K562 (cell line): Measurements from ENCODE around the gene BAG1. TPM values are rescaled to one million over a fixed set of nuclear protein-coding genes. Genes with fewer than 3 reads are reported as not detected.

Source experiments
- CBX1 ChIP-seq: sonication (generic); IDR thresholded peaks from 2 replicates; pipeline ENCODE4 v1.6.1; 2016; ENCODE audit warnings: antibody characterized with exemption, low read depth, mild to moderate bottlenecking
- FOXA3 ChIP-seq, 2 experiments: fragments of 450-650 bp in 1 of 2; sonication (generic) in 1 of 2; formaldehyde crosslinking; IDR thresholded peaks in 1 of 2; conservative IDR thresholded peaks in 1 of 2; 2 replicates each; pipeline versions ENCODE4 v1.4.0 to v1.8.0; 2020 to 2022; ENCODE audit warnings: mild to moderate bottlenecking in 2 of 2, missing genetic modification reagents in 1 of 2
- FOXK2 ChIP-seq, 2 experiments: fragments of 450-650 bp; IDR thresholded peaks in 1 of 2; conservative IDR thresholded peaks in 1 of 2; 2 replicates each; pipeline ENCODE4 v1.6.1; 2016; ENCODE audit warnings: low read depth in 2 of 2, mild to moderate bottlenecking in 1 of 2
- FOXP1 ChIP-seq: sonication (generic); formaldehyde crosslinking; IDR thresholded peaks from 2 replicates; pipeline ENCODE4 v1.8.0; 2022; ENCODE audit warnings: mild to moderate bottlenecking, missing genetic modification reagents
- GATA2 ChIP-seq: sonication (generic); formaldehyde crosslinking; IDR thresholded peaks from 2 replicates; pipeline ENCODE4 v1.4.0; 2020; ENCODE audit warnings: mild to moderate bottlenecking, missing genetic modification reagents
- HMGN3 ChIP-seq: IDR thresholded peaks from 2 replicates; pipeline ENCODE4 v1.6.1; 2011; ENCODE audit warnings: borderline replicate concordance, low read depth, mild to moderate bottlenecking, mixed read lengths, low read length; ENCODE audit not compliant: insufficient read length; ENCODE audit errors: extremely low read depth
- JUND ChIP-seq, 2 experiments: IDR thresholded peaks; 2 replicates in 1 of 2; 3 replicates in 1 of 2; pipeline ENCODE4 v1.6.1; 2011; ENCODE audit warnings: borderline replicate concordance in 2 of 2, low read depth in 2 of 2, low read length in 2 of 2, improper control_type of control experiment in 1 of 2, missing biosample characterization in 1 of 2, missing genetic modification characterization in 1 of 2, missing genetic modification reagents in 1 of 2
- KDM4B ChIP-seq, 2 experiments: fragments of 450-650 bp in 1 of 2; sonication (generic) in 1 of 2; IDR thresholded peaks; 2 replicates each; pipeline ENCODE4 v1.6.1; 2016 to 2017; ENCODE audit warnings: borderline replicate concordance in 2 of 2, antibody characterized with exemption in 1 of 2, low read depth in 1 of 2, mild to moderate bottlenecking in 1 of 2
- MEIS2 ChIP-seq: fragments of 450-650 bp; IDR thresholded peaks from 2 replicates; pipeline ENCODE4 v1.6.1; 2014; ENCODE audit warnings: mild to moderate bottlenecking; ENCODE audit not compliant: partially characterized antibody
- NFIX ChIP-seq: fragments of 250-450 bp; sonication (Bioruptor Pico); IDR thresholded peaks from 2 replicates; pipeline ENCODE4 v1.4.0; 2020; ENCODE audit warnings: low read depth, mild to moderate bottlenecking, moderate library complexity
- PTBP1 ChIP-seq: fragments of 200-400 bp; formaldehyde crosslinking; IDR thresholded peaks from 2 replicates; pipeline ENCODE4 v1.6.1; 2017; ENCODE audit warnings: low read depth, low read length
- RBBP5 ChIP-seq: fragments of 200-600 bp; sonication (generic); IDR thresholded peaks from 2 replicates; pipeline ENCODE4 v1.6.1; 2012; ENCODE audit warnings: borderline replicate concordance, mild to moderate bottlenecking, low read length, control low read depth, inconsistent platforms; ENCODE audit not compliant: insufficient read depth, poor library complexity, severe bottlenecking
- SLC30A9 ChIP-seq: fragments of 250-450 bp; sonication (Bioruptor Pico); IDR thresholded peaks from 2 replicates; pipeline ENCODE4 v1.8.0; 2022; ENCODE audit warnings: mild to moderate bottlenecking, moderate library complexity
- STAT5B ChIP-seq: fragments of 250-450 bp; sonication (Bioruptor Pico); IDR thresholded peaks from 2 replicates; pipeline ENCODE4 v1.8.0; 2021; ENCODE audit warnings: mild to moderate bottlenecking, inconsistent platforms
- ZNF316 ChIP-seq: fragments of 450-650 bp; IDR thresholded peaks from 2 replicates; pipeline ENCODE4 v1.6.1; 2016
- ZNF589 ChIP-seq: fragments of 200-800 bp; sonication (Bioruptor generic); IDR thresholded peaks from 2 replicates; pipeline ENCODE4 v1.6.1; 2016; ENCODE audit warnings: low read depth, missing genetic modification characterization, missing compliant biosample characterization
- ZNF780A ChIP-seq: fragments of 250-450 bp; sonication (Bioruptor Pico); IDR thresholded peaks from 2 replicates; pipeline ENCODE4 v1.5.0; 2021; ENCODE audit warnings: mild to moderate bottlenecking
- ZSCAN29 ChIP-seq: fragments of 450-650 bp; IDR thresholded peaks from 2 replicates; pipeline ENCODE4 v1.6.1; 2017
- polyA plus RNA-seq, 8 experiments: library from polyadenylated mRNA; depleted of rRNA in 4 of 8; stranded (reverse) in 5 of 8; unstranded in 3 of 8; fragments of >200 nt; fragmentation: Nextera tagmentation in 2 of 8; fragmentation: Illumina TruSeq in 1 of 8; extraction: Ambion mirVana in 2 of 8; extraction: Trizol in 1 of 8; gene quantifications; 2 replicates each; pipeline versions ENCODE4 v1.2.1 to v1.2.3, GENCODE V29; 2011 to 2014; ENCODE audit warnings: inconsistent platforms in 1 of 8, missing spikeins in 1 of 8
- total RNA-seq, 7 experiments: library from RNA; depleted of rRNA in 6 of 7; stranded (reverse); fragments of >200 nt in 6 of 7; fragmentation: Illumina TruSeq in 2 of 7; extraction: Trizol in 2 of 7; gene quantifications; 2 replicates each; pipeline versions ENCODE4 v1.2.1 to v1.2.3, GENCODE V29; 2011 to 2021; ENCODE audit warnings: low replicate concordance in 1 of 7
- TF ChIP-seq, protein P1 (sequence below), 2 experiments: fragments of 450-650 bp in 1 of 2; IDR thresholded peaks; 2 replicates each; pipeline ENCODE4 v1.6.1; 2011 to 2017; ENCODE audit warnings: low read depth in 2 of 2, antibody characterized with exemption in 1 of 2, borderline replicate concordance in 1 of 2, low read length in 1 of 2, mild to moderate bottlenecking in 1 of 2, mixed read lengths in 1 of 2; ENCODE audit not compliant: control insufficient read depth in 1 of 2
- TF ChIP-seq, protein P2 (sequence below): fragments of 450-650 bp; IDR thresholded peaks from 2 replicates; pipeline ENCODE4 v1.6.1; 2017; ENCODE audit warnings: antibody characterized with exemption, mild to moderate bottlenecking

BAG1 gene
- total and polyA plus RNA-seq, 9 of the 15 experiments (the other 6 are each of a cell fraction or from before 2014, with no cell fraction given) = 9.7 to 106 (median 56.9) TPM

DNA sequence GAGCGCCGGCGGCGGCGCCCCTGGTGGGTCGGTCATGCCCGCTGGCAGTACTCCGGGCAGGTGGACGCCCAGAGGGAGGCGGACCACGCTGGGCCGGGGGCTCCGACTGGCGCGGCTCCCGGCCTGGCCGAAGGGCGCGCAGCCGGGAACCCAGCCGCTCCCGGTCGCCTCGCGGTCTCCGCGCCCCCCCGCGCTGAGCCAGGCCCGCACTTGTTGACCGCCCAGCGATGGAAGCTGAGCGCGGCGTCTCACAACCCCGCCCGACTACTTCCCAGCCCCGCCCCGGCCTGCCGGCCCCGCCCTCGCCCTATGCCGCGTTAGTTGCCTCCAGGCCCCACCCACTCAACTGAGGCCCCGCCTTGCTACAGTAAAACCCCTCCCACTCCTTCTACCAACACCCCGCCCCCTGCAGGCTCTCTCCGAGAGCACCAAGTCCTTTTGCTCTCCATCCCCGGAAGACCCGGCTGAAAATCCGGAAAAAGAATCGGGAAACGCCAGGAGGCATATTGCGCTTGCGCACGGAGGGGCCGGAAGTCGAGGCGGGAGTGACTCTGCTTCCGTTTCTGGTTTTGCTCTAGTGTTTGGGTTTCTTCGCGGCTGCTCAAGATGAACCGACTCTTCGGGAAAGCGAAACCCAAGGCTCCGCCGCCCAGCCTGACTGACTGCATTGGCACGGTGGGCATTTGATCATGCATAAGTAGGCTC is at the start of gene BAG1, which contains the start of gene CHMP5 (continued):
- TF ChIP-seq PTBP1 = no peak
- no peak for TF ChIP-seq FOXA3 (CRISPR knock-in tag; conservative IDR thresholded peaks at IDR 0.05 in 1 of 2, IDR thresholded peaks at IDR 0.05 in 1 of 2)
- no peak for TF ChIP-seq SLC30A9 (CRISPR knock-in tag)
- no peak for TF ChIP-seq KDM4B (IDR thresholded peaks at IDR 0.05; ENCODE audit: borderline replicate concordance in 2 of 2, low read depth in 1 of 2)
- no peak for TF ChIP-seq CBX1
- no peak for TF ChIP-seq NFIX (CRISPR knock-in tag)
- no peak for TF ChIP-seq GATA2 (CRISPR knock-in tag)
- peak; percentile 46 for TF ChIP-seq MEIS2
- no peak for TF ChIP-seq RBBP5
- TF ChIP-seq FOXK2 (conservative IDR thresholded peaks at IDR 0.05 in 1 of 2, IDR thresholded peaks at IDR 0.05 in 1 of 2; ENCODE audit: low read depth in 2 of 2) = peak in 1 of 2 experiments; percentile 59; a peak in 3 of 4 replicates
- TF ChIP-seq JUND (IDR thresholded peaks at IDR 0.05; ENCODE audit: borderline replicate concordance, low read depth, low read length) = 0 out of 2 replicates have a peak, but pooled peaks have one; percentile 27
- TF ChIP-seq JUND (tag; IDR thresholded peaks at IDR 0.05; ENCODE audit: borderline replicate concordance, low read depth, low read length) = no peak
- TF ChIP-seq, protein P1, sequence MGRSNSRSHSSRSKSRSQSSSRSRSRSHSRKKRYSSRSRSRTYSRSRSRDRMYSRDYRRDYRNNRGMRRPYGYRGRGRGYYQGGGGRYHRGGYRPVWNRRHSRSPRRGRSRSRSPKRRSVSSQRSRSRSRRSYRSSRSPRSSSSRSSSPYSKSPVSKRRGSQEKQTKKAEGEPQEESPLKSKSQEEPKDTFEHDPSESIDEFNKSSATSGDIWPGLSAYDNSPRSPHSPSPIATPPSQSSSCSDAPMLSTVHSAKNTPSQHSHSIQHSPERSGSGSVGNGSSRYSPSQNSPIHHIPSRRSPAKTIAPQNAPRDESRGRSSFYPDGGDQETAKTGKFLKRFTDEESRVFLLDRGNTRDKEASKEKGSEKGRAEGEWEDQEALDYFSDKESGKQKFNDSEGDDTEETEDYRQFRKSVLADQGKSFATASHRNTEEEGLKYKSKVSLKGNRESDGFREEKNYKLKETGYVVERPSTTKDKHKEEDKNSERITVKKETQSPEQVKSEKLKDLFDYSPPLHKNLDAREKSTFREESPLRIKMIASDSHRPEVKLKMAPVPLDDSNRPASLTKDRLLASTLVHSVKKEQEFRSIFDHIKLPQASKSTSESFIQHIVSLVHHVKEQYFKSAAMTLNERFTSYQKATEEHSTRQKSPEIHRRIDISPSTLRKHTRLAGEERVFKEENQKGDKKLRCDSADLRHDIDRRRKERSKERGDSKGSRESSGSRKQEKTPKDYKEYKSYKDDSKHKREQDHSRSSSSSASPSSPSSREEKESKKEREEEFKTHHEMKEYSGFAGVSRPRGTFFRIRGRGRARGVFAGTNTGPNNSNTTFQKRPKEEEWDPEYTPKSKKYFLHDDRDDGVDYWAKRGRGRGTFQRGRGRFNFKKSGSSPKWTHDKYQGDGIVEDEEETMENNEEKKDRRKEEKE (IDR thresholded peaks at IDR 0.05; ENCODE audit: borderline replicate concordance in 1 of 2, control insufficient read depth in 1 of 2, low read depth in 2 of 2, low read length in 1 of 2) = no peak
- no peak for TF ChIP-seq STAT5B (CRISPR knock-in tag)
- TF ChIP-seq ZNF589 (CRISPR knock-in tag) = no peak
- TF ChIP-seq HMGN3 = peak; percentile 43
- no peak for TF ChIP-seq ZNF316
- TF ChIP-seq ZNF780A = no peak
- TF ChIP-seq, protein P2, sequence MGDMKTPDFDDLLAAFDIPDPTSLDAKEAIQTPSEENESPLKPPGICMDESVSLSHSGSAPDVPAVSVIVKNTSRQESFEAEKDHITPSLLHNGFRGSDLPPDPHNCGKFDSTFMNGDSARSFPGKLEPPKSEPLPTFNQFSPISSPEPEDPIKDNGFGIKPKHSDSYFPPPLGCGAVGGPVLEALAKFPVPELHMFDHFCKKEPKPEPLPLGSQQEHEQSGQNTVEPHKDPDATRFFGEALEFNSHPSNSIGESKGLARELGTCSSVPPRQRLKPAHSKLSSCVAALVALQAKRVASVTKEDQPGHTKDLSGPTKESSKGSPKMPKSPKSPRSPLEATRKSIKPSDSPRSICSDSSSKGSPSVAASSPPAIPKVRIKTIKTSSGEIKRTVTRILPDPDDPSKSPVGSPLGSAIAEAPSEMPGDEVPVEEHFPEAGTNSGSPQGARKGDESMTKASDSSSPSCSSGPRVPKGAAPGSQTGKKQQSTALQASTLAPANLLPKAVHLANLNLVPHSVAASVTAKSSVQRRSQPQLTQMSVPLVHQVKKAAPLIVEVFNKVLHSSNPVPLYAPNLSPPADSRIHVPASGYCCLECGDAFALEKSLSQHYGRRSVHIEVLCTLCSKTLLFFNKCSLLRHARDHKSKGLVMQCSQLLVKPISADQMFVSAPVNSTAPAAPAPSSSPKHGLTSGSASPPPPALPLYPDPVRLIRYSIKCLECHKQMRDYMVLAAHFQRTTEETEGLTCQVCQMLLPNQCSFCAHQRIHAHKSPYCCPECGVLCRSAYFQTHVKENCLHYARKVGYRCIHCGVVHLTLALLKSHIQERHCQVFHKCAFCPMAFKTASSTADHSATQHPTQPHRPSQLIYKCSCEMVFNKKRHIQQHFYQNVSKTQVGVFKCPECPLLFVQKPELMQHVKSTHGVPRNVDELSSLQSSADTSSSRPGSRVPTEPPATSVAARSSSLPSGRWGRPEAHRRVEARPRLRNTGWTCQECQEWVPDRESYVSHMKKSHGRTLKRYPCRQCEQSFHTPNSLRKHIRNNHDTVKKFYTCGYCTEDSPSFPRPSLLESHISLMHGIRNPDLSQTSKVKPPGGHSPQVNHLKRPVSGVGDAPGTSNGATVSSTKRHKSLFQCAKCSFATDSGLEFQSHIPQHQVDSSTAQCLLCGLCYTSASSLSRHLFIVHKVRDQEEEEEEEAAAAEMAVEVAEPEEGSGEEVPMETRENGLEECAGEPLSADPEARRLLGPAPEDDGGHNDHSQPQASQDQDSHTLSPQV = no peak
- TF ChIP-seq FOXP1 = no peak
- TF ChIP-seq ZSCAN29 = no peak
